Raji (cell line): ENCODE results near the gene GFY.

Experiments used
- POLR2A ChIP-seq: IDR thresholded peaks from 2 replicates; pipeline ENCODE4 v1.6.1; 2011; ENCODE audit warnings: low read depth, low read length, control low read depth; ENCODE audit not compliant: insufficient read depth

The GFY gene

DNA sequence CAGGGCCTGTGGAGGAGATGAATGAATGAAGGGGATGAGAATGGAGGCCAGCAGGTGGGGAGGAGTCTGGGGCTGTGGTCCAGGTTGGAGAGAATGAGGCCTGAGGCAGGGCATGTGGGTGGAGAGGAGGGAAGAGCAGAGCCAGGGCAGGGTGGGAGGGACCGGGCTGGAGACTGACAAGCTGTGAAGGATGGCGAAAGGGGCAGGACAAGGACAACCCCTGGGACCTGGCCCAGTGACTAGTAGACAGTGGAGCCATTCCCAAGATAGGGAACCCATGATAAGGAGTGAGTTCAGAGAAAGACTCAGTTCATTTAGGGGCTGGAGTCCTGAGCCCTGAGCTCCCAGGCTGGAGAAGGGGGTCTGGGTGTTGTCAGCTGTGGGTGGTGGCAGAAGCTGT, 5.0 kb upstream of the GFY start:
- TF ChIP-seq POLR2A = no peak

- TF ChIP-seq POLR2A = no peak
Measured at GRCh38 chr19:49421039-49421877, 3.9 kb upstream of the GFY start.

GRCh38 chr19:49421878-49422202, 3.3 kb upstream of the GFY start:
- TF ChIP-seq POLR2A = no peak

DNA sequence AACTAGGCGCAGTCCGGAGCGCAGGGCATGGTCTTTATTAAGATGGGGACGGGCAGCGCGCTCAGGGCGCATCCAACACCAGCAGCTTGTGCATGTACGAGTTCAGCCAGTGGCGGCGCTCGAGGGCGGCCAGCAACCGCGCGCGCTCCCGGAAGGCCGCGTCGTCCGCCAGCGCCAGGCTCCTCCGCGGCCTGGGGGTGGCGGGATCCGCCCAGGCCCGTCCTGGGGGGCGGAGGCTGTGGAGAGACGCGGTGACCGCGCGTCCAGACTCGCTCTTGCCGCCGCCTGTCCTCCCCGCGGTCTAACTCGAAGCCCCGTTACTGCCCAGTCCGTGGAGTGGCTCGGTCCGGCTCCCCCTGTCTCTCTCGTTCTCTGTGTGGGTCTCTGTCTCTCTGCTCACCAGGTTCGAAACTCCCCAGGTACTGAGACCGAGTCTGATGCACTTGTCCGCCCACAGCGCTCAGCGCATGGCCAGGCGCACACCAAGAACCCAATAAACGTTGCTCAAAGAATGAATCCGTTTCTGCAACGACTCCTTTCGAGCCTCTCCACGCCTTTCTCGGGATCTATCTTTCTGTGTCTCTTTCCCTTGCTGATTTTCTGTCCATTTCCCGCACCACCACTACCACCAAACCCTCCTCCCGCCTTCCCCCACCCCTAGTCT, 2.6 kb upstream of the GFY start:
- no peak for TF ChIP-seq POLR2A

- no peak for TF ChIP-seq POLR2A
Measured at GRCh38 chr19:49423071-49423984, 1.9 kb upstream of the GFY start, which contains the start of gene PTH2. Gene PTH2 (minus strand): TSS chr19:49423441. CDS start chr19:49423339, 102 bp downstream.

DNA sequence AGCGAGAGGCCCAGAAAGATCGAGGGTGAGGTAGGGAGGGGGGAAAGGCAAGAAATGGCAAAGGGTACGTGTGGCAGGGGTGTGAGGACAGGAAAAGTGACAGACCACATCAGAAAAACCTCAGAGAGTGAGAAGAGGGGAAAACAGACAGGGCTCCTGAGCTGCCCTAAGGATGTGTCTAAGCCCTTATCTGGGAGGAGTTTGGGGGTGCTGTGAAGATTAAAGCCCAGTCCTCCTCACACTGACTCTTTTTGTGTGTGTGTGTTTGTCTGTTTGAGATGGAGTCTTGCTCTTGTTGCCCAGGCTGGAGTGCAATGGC, 1.2 kb upstream of the GFY start:
- TF ChIP-seq POLR2A = no peak

DNA sequence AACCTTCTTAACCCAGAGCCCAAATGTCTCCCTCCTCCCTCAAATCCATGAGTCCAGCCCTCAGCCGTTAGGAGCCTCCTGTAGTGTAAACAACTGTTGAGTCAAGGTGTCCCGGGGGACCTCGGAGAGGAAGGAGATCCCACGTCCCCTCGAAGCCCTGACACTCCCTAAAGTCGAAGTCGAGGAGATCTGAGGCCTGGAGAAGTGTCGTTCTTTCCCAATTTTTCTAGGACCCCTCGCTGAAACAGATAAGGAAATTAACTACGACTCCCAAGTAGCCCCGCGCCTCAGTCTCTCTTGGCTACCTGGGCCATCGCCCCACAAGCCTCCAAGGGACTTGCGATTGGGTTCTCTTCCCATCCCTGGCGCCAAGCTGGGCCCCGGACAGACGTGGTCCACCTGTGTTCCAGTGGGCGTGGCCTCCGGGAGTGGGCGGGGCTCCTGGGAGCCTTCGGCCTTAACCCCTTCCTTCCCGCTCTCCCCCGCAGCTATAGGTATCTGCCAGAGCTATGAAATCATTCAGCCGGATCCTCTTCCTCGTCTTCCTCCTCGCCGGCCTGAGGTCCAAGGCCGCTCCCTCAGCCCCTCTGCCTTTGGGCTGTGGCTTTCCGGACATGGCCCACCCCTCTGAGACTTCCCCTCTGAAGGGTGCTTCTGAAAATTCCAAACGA, 869 bp downstream of the GFY start:
- TF ChIP-seq POLR2A = no peak

- no peak for TF ChIP-seq POLR2A
Measured at GRCh38 chr19:49427339-49427738, 2.2 kb downstream of the GFY start.

- TF ChIP-seq POLR2A = no peak
Measured at GRCh38 chr19:49427855-49428546, 2.8 kb downstream of the GFY start.

- TF ChIP-seq POLR2A = no peak
Measured at GRCh38 chr19:49428547-49429451, 3.6 kb downstream of the GFY start.

DNA sequence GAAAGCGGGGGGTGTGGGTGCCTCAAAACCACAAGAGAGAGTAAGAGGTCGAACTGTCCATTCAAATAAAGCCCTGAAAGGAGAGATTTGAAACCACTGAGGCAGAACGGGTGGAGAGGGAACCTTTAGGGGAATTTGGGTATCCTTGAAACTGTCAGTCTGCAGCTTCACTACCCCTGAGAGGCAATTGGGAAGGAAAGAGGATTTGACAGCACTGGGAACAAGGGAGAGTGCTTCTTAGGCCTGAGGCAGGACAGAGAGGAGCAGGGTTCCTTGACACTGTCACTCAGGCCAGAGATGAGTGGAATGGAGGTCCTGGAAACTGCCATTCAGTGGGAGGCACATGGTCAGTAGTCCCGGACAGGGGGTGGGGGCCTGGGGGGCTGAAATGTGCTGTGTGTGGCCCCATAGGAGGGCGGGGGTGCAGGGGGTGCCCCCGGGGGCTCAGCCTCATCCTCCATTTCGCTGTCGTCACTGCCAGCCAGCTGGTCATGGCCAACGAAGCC, 5.0 kb downstream of the GFY start:
- no peak for TF ChIP-seq POLR2A

GRCh38 chr19:49430678-49431329, 5.6 kb downstream of the GFY start:
- no peak for TF ChIP-seq POLR2A

DNA sequence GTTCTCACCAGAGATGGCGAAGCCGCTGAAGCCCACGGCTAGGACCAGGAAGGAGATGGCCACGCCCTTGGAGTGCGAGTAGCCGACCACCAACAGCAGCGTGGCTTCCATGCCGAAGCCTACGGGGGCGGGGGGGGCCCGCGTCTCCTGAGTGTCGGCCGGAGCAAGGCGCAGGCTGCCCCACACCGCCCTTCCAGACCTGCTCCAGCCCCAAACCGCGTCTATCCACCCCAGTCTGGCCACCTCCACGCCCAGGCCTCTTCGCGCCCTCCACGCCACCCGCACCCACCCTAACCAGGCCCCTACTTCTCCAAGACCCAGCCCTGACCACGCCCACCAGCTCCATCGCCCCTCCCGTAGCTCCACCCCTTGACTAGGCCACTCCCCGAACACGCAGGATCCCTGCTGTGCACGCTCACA, 6.2 kb downstream of the GFY start:
- no peak for TF ChIP-seq POLR2A
